ENCODE data around the gene AATK. TPM values are rescaled to one million over a fixed set of nuclear protein-coding genes. Genes with fewer than 3 reads are reported as not detected.

The AATK gene
- total RNA-seq, 1 experiment from 2014 or later, result 4.4 TPM

- no peaks in the 10 kb centered on the region for H3K27me3 ChIP-seq (ENCODE audit: insufficient read depth, low read length)
- H3K36me3 ChIP-seq (ENCODE audit: control insufficient read depth in 1 of 2, insufficient read depth in 2 of 2, low read length in 2 of 2), result peaks cover 0 to 13% of the 10 kb centered on the region in 2 experiments; a peak in 1 of 4 replicates
- H3K4me2 ChIP-seq (ENCODE audit: low read length), result peak overlapping the region; percentile 94
- peak overlapping the region; percentile 95 for H3K27ac ChIP-seq (ENCODE audit: low read depth, low read length)
- POLR2A ChIA-PET, result interaction anchor here (1.7 kb wide), 1 partner anchor 50 kb away, joined by 9 read pairs; no protein-coding TSS in a partner anchor
- no peaks in the 10 kb centered on the region for H4K20me1 ChIP-seq (ENCODE audit: insufficient read depth)
- DNase-seq (ENCODE audit: low read depth, low spot score), result no peak
- no peaks in the 10 kb centered on the region for H3K9me2 ChIP-seq (ENCODE audit: insufficient read depth)
- peak overlapping the region; percentile 72 for H3K9ac ChIP-seq (ENCODE audit: low read length)
- H3K9me3 ChIP-seq (ENCODE audit: control insufficient read depth in 1 of 2, insufficient read depth in 1 of 2, low read depth in 1 of 2, low read length in 2 of 2), result no peaks in the 10 kb centered on the region
- peak overlapping the region in 1 of 2 experiments; percentile 31; a peak in 1 of 4 replicates for H3K4me3 ChIP-seq (replicated peaks in 1 of 2; ENCODE audit: low read depth in 1 of 2, low read length in 2 of 2)
- RAD21 ChIA-PET (ENCODE audit: low non-redundant PET in 1 of 2, low total read pairs in 2 of 2, uncharacterized antibody in 2 of 2, unreplicated experiment in 2 of 2), result no interaction called here
- H3K79me2 ChIP-seq (ENCODE audit: insufficient read depth, low read length), result peaks cover 20% of the 10 kb centered on the region; the same call in 1 of the 2 replicates
- CTCF ChIA-PET, result interaction anchor here (1.2 to 1.6 kb wide), 3 partner anchors 8 to 109 kb away, joined by 3 to 7 read pairs (median 5); no protein-coding TSS in a partner anchor
- intact Hi-C loops (cut with micrococcal nuclease), result loop anchor here (2.0 kb wide), 1 partner anchor 43 kb away; no protein-coding TSS in a partner anchor
- peaks cover 77 to 98% of the 10 kb centered on the region in 2 experiments for H3K4me1 ChIP-seq (ENCODE audit: control insufficient read depth in 1 of 2, insufficient read depth in 2 of 2, low read length in 2 of 2)
- TF ChIP-seq CEBPB (IDR thresholded peaks at IDR 0.05; ENCODE audit: low read depth), result no peak
- TF ChIP-seq CTCF (IDR thresholded peaks at IDR 0.05 in 2 of 3, conservative IDR thresholded peaks at IDR 0.05 in 1 of 3; ENCODE audit: borderline replicate concordance in 1 of 3, insufficient read depth in 1 of 3, low read depth in 2 of 3, low read length in 2 of 3), result no peak
- TF ChIP-seq RAD21 (IDR thresholded peaks at IDR 0.05; ENCODE audit: low read depth), result no peak
- no peak for TF ChIP-seq FOSL1 (IDR thresholded peaks at IDR 0.05; ENCODE audit: low read depth)
- no peak for TF ChIP-seq SRF (IDR thresholded peaks at IDR 0.05; ENCODE audit: low read depth)
- H2AFZ ChIP-seq (ENCODE audit: low read depth, low read length, poor library complexity, severe bottlenecking), result no peak overlapping the region
- BruUV-seq (replicated peaks), result no TSS peak
- no peak for ATAC-seq
These were observed 72.2 kb downstream of the AATK start for GRCh38 chr17:81093619-81094508.

Measured in HCT116 (cell line).